GM21576 (cell line): ENCODE results near the gene HMGB1.

ENCODE experiments used
- ATAC-seq: cut with Tn5 transposase; IDR thresholded peaks from one replicate; pipeline ENCODE4 v1.9.1; 2021; ENCODE audit warnings: mild to moderate bottlenecking, moderate library complexity; ENCODE audit not compliant: unreplicated experiment

HMGB1 gene

GRCh38 chr13:30465593-30466357, at the start of gene HMGB1:
TSS of gene HMGB1 (minus strand) at chr13:30465936. CDS start at chr13:30463680, 2,256 bp downstream.
- ATAC-seq: peak; percentile 87

- ATAC-seq: no peak
Observed at GRCh38 chr13:30510811-30511371, 45.2 kb upstream of the HMGB1 start.

- no peak for ATAC-seq
Observed at GRCh38 chr13:30510091-30510490, 44.4 kb upstream of the HMGB1 start.

- ATAC-seq: no peak
Observed at GRCh38 chr13:30509254-30510050, 43.7 kb upstream of the HMGB1 start.

GRCh38 chr13:30504081-30504480, 38.3 kb upstream of the HMGB1 start:
- ATAC-seq: peak; percentile 75

- ATAC-seq: no peak
Observed at GRCh38 chr13:30502237-30502636, 36.5 kb upstream of the HMGB1 start.

GRCh38 chr13:30499338-30499737, 33.6 kb upstream of the HMGB1 start:
- ATAC-seq: no peak

- ATAC-seq: no peak
Observed at GRCh38 chr13:30496147-30496546, 30.4 kb upstream of the HMGB1 start.

- ATAC-seq: no peak
Observed at GRCh38 chr13:30495746-30496145, 30.0 kb upstream of the HMGB1 start.

GRCh38 chr13:30493658-30494381, 28.1 kb upstream of the HMGB1 start:
- no peak for ATAC-seq

GRCh38 chr13:30487075-30487470, 21.3 kb upstream of the HMGB1 start:
- ATAC-seq: no peak

- no peak for ATAC-seq
Observed at GRCh38 chr13:30486230-30487074, 20.7 kb upstream of the HMGB1 start.

GRCh38 chr13:30481241-30481760, 15.6 kb upstream of the HMGB1 start:
- no peak for ATAC-seq

GRCh38 chr13:30480292-30480950, 14.7 kb upstream of the HMGB1 start:
- ATAC-seq: no peak

GRCh38 chr13:30479883-30480219, 14.1 kb upstream of the HMGB1 start:
- ATAC-seq: no peak

GRCh38 chr13:30479154-30479882, 13.6 kb upstream of the HMGB1 start:
- no peak for ATAC-seq

- ATAC-seq: peak; percentile 94
Observed at GRCh38 chr13:30477346-30478195, 11.8 kb upstream of the HMGB1 start.

- ATAC-seq: no peak
Observed at GRCh38 chr13:30473675-30474074, 7.9 kb upstream of the HMGB1 start.
